Caco-2 (cell line): Measurements from ENCODE around the gene IMMP2L. TPM values are rescaled to one million over a fixed set of nuclear protein-coding genes. Genes with fewer than 3 reads are reported as not detected.
"Not testable (repeated sequence)": the region's sequence is repeated elsewhere in the genome, so short reads cannot be mapped to it uniquely, and the experiment has no call there.

Source experiments
- BruUV-seq: library from RNA; stranded (reverse); fragments of 400-500 nt; replicated peaks from 2 replicates; lab custom pipeline; 2021; lab: Mats Ljungman, UMichigan
- CTCF ChIA-PET: fragments of 300-600 bp; sonication (Branson Sonifier 250); formaldehyde crosslinking; loops from one replicate; lab custom pipeline; 2022; ENCODE audit warnings: antibody characterized with exemption; lab: Charles Lee
- POLR2A ChIA-PET: fragments of 300-600 bp; sonication (Branson Sonifier 250); formaldehyde crosslinking; loops from one replicate; lab custom pipeline; 2022; ENCODE audit warnings: antibody characterized with exemption; lab: Charles Lee
- DNase-seq, 2 experiments: peaks; one replicate each; pipeline versions ENCODE4 v3.0.0 to v3.0.0-alpha.2; 2020 to 2022
- H3K27me3 ChIP-seq: replicated peaks from 2 replicates; pipeline ENCODE4 v1.6.0; 2011; ENCODE audit warnings: low read length; ENCODE audit not compliant: control insufficient read depth, insufficient read depth
- H3K36me3 ChIP-seq: 2 replicates; pipeline ENCODE4 v1.5.1; 2011; ENCODE audit warnings: low read length; ENCODE audit not compliant: control insufficient read depth, insufficient read depth
- H3K4me1 ChIP-seq: fragments of 250-450 bp; sonication (Bioruptor Pico); 2 replicates; pipeline ENCODE4 v1.5.1; 2020; ENCODE audit warnings: mild to moderate bottlenecking
- H3K4me3 ChIP-seq: 2 replicates; pipeline ENCODE4 v1.5.1; 2011; ENCODE audit warnings: low read depth, mild to moderate bottlenecking, control low read depth, low read length
- H3K9me3 ChIP-seq: fragments of 250-450 bp; sonication (Bioruptor Pico); 2 replicates; pipeline ENCODE4 v1.5.1; 2020; ENCODE audit warnings: mild to moderate bottlenecking, moderate library complexity
- H3K27ac Mint-ChIP-seq: one replicate; pipeline ENCODE4 v1.8.0; 2022; ENCODE audit warnings: mixed read lengths; ENCODE audit not compliant: unreplicated experiment
- H3K27me3 Mint-ChIP-seq: one replicate; pipeline ENCODE4 v1.8.0; 2022; ENCODE audit warnings: mixed read lengths; ENCODE audit not compliant: insufficient read depth, unreplicated experiment
- H3K36me3 Mint-ChIP-seq: one replicate; pipeline ENCODE4 v1.8.0; 2022; ENCODE audit warnings: mild to moderate bottlenecking, mixed read lengths; ENCODE audit not compliant: insufficient read depth, unreplicated experiment
- H3K4me1 Mint-ChIP-seq: one replicate; pipeline ENCODE4 v1.8.0; 2022; ENCODE audit warnings: low read depth, mixed read lengths; ENCODE audit not compliant: unreplicated experiment
- H3K4me3 Mint-ChIP-seq: one replicate; pipeline ENCODE4 v1.8.0; 2022; ENCODE audit warnings: mild to moderate bottlenecking, moderate library complexity, mixed read lengths; ENCODE audit not compliant: unreplicated experiment
- H3K9me3 Mint-ChIP-seq: one replicate; pipeline ENCODE4 v1.8.0; 2022; ENCODE audit warnings: mixed read lengths; ENCODE audit not compliant: unreplicated experiment
- CTCF ChIP-seq, 2 experiments: fragments of 200-600 bp in 1 of 2; IDR thresholded peaks; 1 replicate in 1 of 2; 2 replicates in 1 of 2; pipeline versions ENCODE4 v1.5.1 to v1.8.0; 2011 to 2022; ENCODE audit warnings: antibody characterized with exemption in 1 of 2, control low read depth in 1 of 2, inconsistent platforms in 1 of 2, low read depth in 1 of 2, low read length in 1 of 2, mild to moderate bottlenecking in 1 of 2, moderate library complexity in 1 of 2; ENCODE audit not compliant: insufficient read depth in 1 of 2, severe bottlenecking in 1 of 2, unreplicated experiment in 1 of 2
- intact Hi-C: fragments of 100-400 bp; cut with micrococcal nuclease; formaldehyde crosslinking; loops from one replicate; pipeline ENCODE4 v1.10.0; 2022; ENCODE audit not compliant: unreplicated experiment
- total RNA-seq: library from RNA; stranded (reverse); gene quantifications from 2 replicates; pipeline ENCODE4 v1.2.3, GENCODE V29; 2022

Gene IMMP2L
- total RNA-seq, 1 experiment from 2014 or later = 9.5 TPM

- CTCF ChIA-PET = interaction anchor here (0.6 kb wide), 1 partner anchor 465 kb away, joined by 3 read pairs; no protein-coding TSS in a partner anchor
- Mint-ChIP-seq H3K9me3 (no peaks in the 10 kb centered on the region), H3K4me3 (no peak overlapping the region), H3K27me3 (no peaks in the 10 kb centered on the region), H3K36me3 (no peaks in the 10 kb centered on the region), H3K4me1 (no peaks in the 10 kb centered on the region), H3K27ac (no peak overlapping the region)
- no peak for DNase-seq
- Histone ChIP-seq H3K36me3 (no peaks in the 10 kb centered on the region), H3K27me3 (no peaks in the 10 kb centered on the region), H3K4me3 (no peak overlapping the region), H3K9me3 (no peaks in the 10 kb centered on the region), H3K4me1 (no peaks in the 10 kb centered on the region)
- BruUV-seq = no TSS peak
- intact Hi-C loops = no loop called here
- POLR2A ChIA-PET = no interaction called here
- TF ChIP-seq CTCF (IDR thresholded peaks at IDR 0.05; ENCODE audit: insufficient read depth in 1 of 2, low read depth in 1 of 2, low read length in 1 of 2, severe bottlenecking in 1 of 2, unreplicated experiment in 1 of 2) = no peak
Observed at GRCh38 chr7:111292026-111292470, 270.2 kb downstream of the IMMP2L start.

GRCh38 chr7:111290982-111291381, 271.3 kb downstream of the IMMP2L start:
- Mint-ChIP-seq H3K27ac (no peak overlapping the region), H3K27me3 (no peaks in the 10 kb centered on the region), H3K36me3 (no peaks in the 10 kb centered on the region), H3K4me1 (no peaks in the 10 kb centered on the region), H3K9me3 (no peaks in the 10 kb centered on the region), H3K4me3 (no peak overlapping the region)
- intact Hi-C loops = no loop called here
- no peaks in the 10 kb centered on the region for H3K4me1 ChIP-seq
- H3K27me3 ChIP-seq = no peaks in the 10 kb centered on the region
- CTCF ChIA-PET = no interaction called here
- no peak overlapping the region for H3K4me3 ChIP-seq
- H3K9me3 ChIP-seq = no peaks in the 10 kb centered on the region
- TF ChIP-seq CTCF (IDR thresholded peaks at IDR 0.05; ENCODE audit: insufficient read depth in 1 of 2, low read depth in 1 of 2, low read length in 1 of 2, severe bottlenecking in 1 of 2, unreplicated experiment in 1 of 2) = no peak
- DNase-seq = no peak
- no peaks in the 10 kb centered on the region for H3K36me3 ChIP-seq
- no TSS peak for BruUV-seq
- POLR2A ChIA-PET = no interaction called here

GRCh38 chr7:111290419-111290818, 271.9 kb downstream of the IMMP2L start:
- H3K36me3 Mint-ChIP-seq = no peaks in the 10 kb centered on the region
- Histone ChIP-seq H3K4me1 (no peaks in the 10 kb centered on the region), H3K9me3 (no peaks in the 10 kb centered on the region), H3K4me3 (no peak overlapping the region), H3K27me3 (no peaks in the 10 kb centered on the region), H3K36me3 (no peaks in the 10 kb centered on the region)
- ChIA-PET POLR2A (no interaction called here), CTCF (no interaction called here)
- no peaks in the 10 kb centered on the region for H3K9me3 Mint-ChIP-seq
- no peak for TF ChIP-seq CTCF (IDR thresholded peaks at IDR 0.05; ENCODE audit: insufficient read depth in 1 of 2, low read depth in 1 of 2, low read length in 1 of 2, severe bottlenecking in 1 of 2, unreplicated experiment in 1 of 2)
- intact Hi-C loops = no loop called here
- DNase-seq = no peak
- H3K27ac Mint-ChIP-seq = no peak overlapping the region
- no peaks in the 10 kb centered on the region for H3K4me1 Mint-ChIP-seq
- H3K4me3 Mint-ChIP-seq = no peak overlapping the region
- no TSS peak for BruUV-seq
- H3K27me3 Mint-ChIP-seq = no peaks in the 10 kb centered on the region

GRCh38 chr7:111288441-111288840, 273.9 kb downstream of the IMMP2L start:
- H3K36me3 ChIP-seq, POLR2A ChIA-PET, CTCF ChIA-PET, H3K27me3 Mint-ChIP-seq, H3K36me3 Mint-ChIP-seq, H3K27ac Mint-ChIP-seq, H3K4me1 Mint-ChIP-seq, H3K9me3 Mint-ChIP-seq, intact Hi-C loops, H3K27me3 ChIP-seq, BruUV-seq, H3K4me1 ChIP-seq, DNase-seq, H3K4me3 Mint-ChIP-seq, H3K9me3 ChIP-seq, H3K4me3 ChIP-seq: not testable (repeated sequence)
